Retinal pigment epithelial cell (primary cell): ENCODE results near the gene SLC16A7.
A peak's percentile ranks its signal among the peaks of the same experiment; 100 is the strongest.
"Not testable (repeated sequence)": the region's sequence is repeated elsewhere in the genome, so short reads cannot be mapped to it uniquely, and the experiment has no call there.

Experiments used
- DNase-seq: peaks from one replicate; pipeline ENCODE4 v3.0.0-alpha.2; 2010; ENCODE audit warnings: low read depth
- H3K4me3 ChIP-seq: 2 replicates; pipeline ENCODE4 v1.5.1; 2011; ENCODE audit warnings: mild to moderate bottlenecking, low read length, control low read depth, moderate library complexity
- CTCF ChIP-seq: conservative IDR thresholded peaks from 2 replicates; pipeline ENCODE4 v1.5.1; 2011; ENCODE audit warnings: low read depth, low read length, control low read depth, inconsistent platforms

SLC16A7 gene

GRCh38 chr12:59742841-59743240 lies 147.0 kb downstream of the SLC16A7 start:
- no peak for TF ChIP-seq CTCF
- no peak for DNase-seq
- no peak overlapping the region for H3K4me3 ChIP-seq

GRCh38 chr12:59744564-59744963 lies 148.7 kb downstream of the SLC16A7 start:
- no peak for DNase-seq
- H3K4me3 ChIP-seq, result no peak overlapping the region
- TF ChIP-seq CTCF, result no peak

- not testable (repeated sequence) for DNase-seq, H3K4me3 ChIP-seq
Observed at GRCh38 chr12:59751091-59751490, 155.3 kb downstream of the SLC16A7 start.

- TF ChIP-seq CTCF, result no peak
- H3K4me3 ChIP-seq, result no peak overlapping the region
- DNase-seq, result no peak
Observed at GRCh38 chr12:59761542-59761941, 165.7 kb downstream of the SLC16A7 start.

GRCh38 chr12:59763835-59764234 lies 168.0 kb downstream of the SLC16A7 start:
- no peak for DNase-seq
- TF ChIP-seq CTCF, result no peak
- no peak overlapping the region for H3K4me3 ChIP-seq

GRCh38 chr12:59768031-59768430 lies 172.2 kb downstream of the SLC16A7 start:
- no peak overlapping the region for H3K4me3 ChIP-seq
- no peak for DNase-seq
- TF ChIP-seq CTCF, result no peak

- TF ChIP-seq CTCF, result peak; percentile 60
- no peak overlapping the region for H3K4me3 ChIP-seq
- DNase-seq, result no peak
Observed at GRCh38 chr12:59780605-59781135, 184.8 kb downstream of the SLC16A7 start.

- no peak overlapping the region for H3K4me3 ChIP-seq
- no peak for DNase-seq
- no peak for TF ChIP-seq CTCF
Observed at GRCh38 chr12:59787610-59788009, 191.8 kb downstream of the SLC16A7 start.
